Activated CD4-positive, alpha-beta T cell treated with anti-CD3 and anti-CD28 coated beads for 36 hours (primary cell): ENCODE data around the gene SPON1. TPM values are rescaled to one million over a fixed set of nuclear protein-coding genes. Genes with fewer than 3 reads are reported as not detected.
A peak's percentile ranks its signal among the peaks of the same experiment; 100 is the strongest.
"Not testable (repeated sequence)": the region's sequence is repeated elsewhere in the genome, so short reads cannot be mapped to it uniquely, and the experiment has no call there.

Experiments used
- ATAC-seq: fragments of 200-7000 bp; cut with Tn5 transposase; one replicate; pipeline ENCODE4 v1.10.0; 2021; ENCODE audit warnings: mild to moderate bottlenecking, moderate library complexity
- CTCF ChIA-PET: fragments of 350-600 bp; sonication (Branson Sonifier 250); formaldehyde crosslinking; loops from one replicate; lab custom pipeline; 2021; ENCODE audit warnings: antibody characterized with exemption; lab: Charles Lee
- POLR2A ChIA-PET: fragments of 350-600 bp; sonication (Branson Sonifier 250); formaldehyde crosslinking; loops from one replicate; lab custom pipeline; 2021; ENCODE audit warnings: antibody characterized with exemption, inconsistent platforms; lab: Charles Lee
- DNase-seq: peaks from one replicate; pipeline ENCODE4 v3.0.0-alpha.2; 2020
- H3K27ac Mint-ChIP-seq: one replicate; pipeline ENCODE4 v1.8.0; 2021; ENCODE audit warnings: mixed read lengths
- H3K27me3 Mint-ChIP-seq: one replicate; pipeline ENCODE4 v1.8.0; 2021; ENCODE audit warnings: mixed read lengths
- H3K36me3 Mint-ChIP-seq: one replicate; pipeline ENCODE4 v1.8.0; 2021; ENCODE audit warnings: low read depth, mixed read lengths
- H3K4me1 Mint-ChIP-seq: one replicate; pipeline ENCODE4 v1.8.0; 2021; ENCODE audit warnings: mixed read lengths
- H3K4me3 Mint-ChIP-seq: one replicate; pipeline ENCODE4 v1.8.0; 2021; ENCODE audit warnings: mild to moderate bottlenecking, moderate library complexity, mixed read lengths
- H3K9me3 Mint-ChIP-seq: one replicate; pipeline ENCODE4 v1.8.0; 2021; ENCODE audit warnings: low read depth, mixed read lengths
- intact Hi-C, 2 experiments: fragments of 100-400 bp; cut with DNase I in 1 of 2; cut with micrococcal nuclease in 1 of 2; formaldehyde crosslinking; loops; one replicate each; pipeline versions ENCODE4 v1.14.2 to v1.15.1; 2022 to 2024; cut with DNase I, micrococcal nuclease
- total RNA-seq, 2 experiments: library from RNA; stranded (reverse); gene quantifications; one replicate each; pipeline ENCODE4 v1.2.3, GENCODE V29; 2021

The SPON1 gene
- total RNA-seq, 2 experiments from 2014 or later, result 0.26 to 0.41 TPM

DNA sequence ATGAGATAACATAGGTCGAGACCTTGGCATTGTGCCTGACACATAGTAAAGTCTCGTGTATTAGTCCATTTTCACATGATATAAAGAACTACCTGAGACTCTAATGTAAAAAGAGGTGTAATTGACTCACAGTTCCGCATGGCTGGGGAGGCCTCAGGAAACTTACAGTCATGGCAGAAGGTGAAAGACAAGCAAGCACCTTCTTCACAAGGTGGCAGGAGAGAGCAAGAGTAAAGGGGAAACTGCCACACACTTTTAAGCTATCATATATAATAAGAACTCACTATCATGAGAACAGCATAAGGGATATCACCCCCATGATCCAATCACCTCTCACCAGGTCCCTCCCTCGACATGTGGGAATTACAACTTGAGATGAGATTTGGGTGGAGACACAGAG, 165.2 kb downstream of the SPON1 start:
- H3K4me3 Mint-ChIP-seq, result no peak overlapping the region
- ATAC-seq (no peak), DNase-seq (no peak)
- H3K27me3 Mint-ChIP-seq, result no peaks in the 10 kb centered on the region
- ChIA-PET CTCF (interaction anchor here (1.1 to 1.8 kb wide), 2 partner anchors 22 to 196 kb away, joined by 3 to 5 read pairs; no protein-coding TSS in a partner anchor), POLR2A (no interaction called here)
- H3K4me1 Mint-ChIP-seq, result peaks cover 4% of the 10 kb centered on the region
- H3K36me3 Mint-ChIP-seq, result peaks cover 7% of the 10 kb centered on the region
- peaks cover 2% of the 10 kb centered on the region for H3K9me3 Mint-ChIP-seq
- intact Hi-C loops, result no loop called here
- no peak overlapping the region for H3K27ac Mint-ChIP-seq

DNA sequence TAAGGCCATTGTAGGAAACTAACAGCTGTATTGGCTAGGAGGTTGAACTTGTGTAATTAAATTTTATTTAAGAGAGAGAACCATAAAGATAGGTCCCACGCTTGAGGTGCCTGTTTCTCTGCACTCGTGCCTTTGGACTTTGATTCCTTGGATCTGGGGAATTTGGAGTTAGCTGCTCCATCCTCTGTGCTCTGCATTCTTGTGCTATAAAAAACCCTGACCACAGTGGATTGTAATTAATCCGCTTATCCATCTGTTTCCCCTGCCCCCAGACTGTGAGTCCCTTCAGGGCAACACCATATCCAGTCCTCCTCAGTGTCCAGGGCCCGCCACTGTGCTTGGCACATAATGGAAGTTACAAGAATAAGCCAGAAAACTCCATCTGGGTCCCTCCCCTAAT, 169.8 kb downstream of the SPON1 start:
- CTCF ChIA-PET, result interaction anchor here (0.6 kb wide), 1 partner anchor 348 kb away, joined by 3 read pairs; no protein-coding TSS in a partner anchor
- H3K4me1 Mint-ChIP-seq, result no peaks in the 10 kb centered on the region
- H3K36me3 Mint-ChIP-seq, result no peaks in the 10 kb centered on the region
- no peak overlapping the region for H3K27ac Mint-ChIP-seq
- H3K4me3 Mint-ChIP-seq, result no peak overlapping the region
- ATAC-seq, result no peak
- intact Hi-C loops, result no loop called here
- DNase-seq, result no peak
- H3K9me3 Mint-ChIP-seq, result no peaks in the 10 kb centered on the region
- H3K27me3 Mint-ChIP-seq, result no peaks in the 10 kb centered on the region
- POLR2A ChIA-PET, result no interaction called here

DNA sequence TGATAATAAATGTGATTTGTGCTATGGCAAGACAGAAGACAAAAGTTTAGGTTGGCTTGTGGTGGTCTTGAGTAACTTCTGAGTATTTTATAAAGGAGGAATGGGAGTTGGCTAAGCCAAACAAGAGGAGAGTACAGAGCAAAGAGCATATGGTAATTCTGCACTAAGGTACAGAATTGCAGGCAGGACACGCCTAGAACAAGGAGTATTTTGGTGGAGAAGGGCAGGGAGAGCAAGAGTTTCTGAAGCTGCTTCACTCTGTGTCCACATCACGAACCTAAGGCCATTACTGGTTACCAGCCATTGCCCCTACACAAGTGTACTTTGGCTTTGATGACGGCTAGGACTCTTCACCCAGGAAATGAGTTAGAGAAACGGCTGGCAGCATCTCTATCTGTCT, 170.9 kb downstream of the SPON1 start:
- ChIA-PET CTCF (no interaction called here), POLR2A (no interaction called here)
- Mint-ChIP-seq H3K36me3 (no peaks in the 10 kb centered on the region), H3K27me3 (no peaks in the 10 kb centered on the region), H3K9me3 (no peaks in the 10 kb centered on the region), H3K4me1 (no peaks in the 10 kb centered on the region), H3K27ac (no peak overlapping the region), H3K4me3 (no peak overlapping the region)
- ATAC-seq, result no peak
- DNase-seq, result no peak
- intact Hi-C loops, result no loop called here

DNA sequence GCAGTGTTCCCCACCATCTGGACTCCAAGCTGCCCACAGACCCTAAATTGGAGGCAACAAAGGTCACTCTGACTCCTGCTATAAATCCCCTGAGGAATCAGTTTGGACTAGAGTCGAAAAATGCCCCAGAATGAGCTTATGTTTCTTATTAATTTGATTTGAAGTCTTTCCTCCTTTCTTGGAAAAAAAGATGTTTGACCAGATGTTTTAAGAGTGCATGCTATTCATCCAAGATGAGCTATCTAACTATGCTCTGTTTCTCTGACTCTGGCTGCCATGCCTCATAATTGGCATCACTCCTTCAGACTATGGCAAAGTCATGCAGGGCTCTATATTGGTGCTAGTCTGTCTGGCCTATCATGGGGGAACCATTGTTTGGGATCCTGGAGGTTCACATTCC, 174.0 kb downstream of the SPON1 start:
- POLR2A ChIA-PET, result no interaction called here
- Mint-ChIP-seq H3K4me1 (no peaks in the 10 kb centered on the region), H3K4me3 (no peak overlapping the region), H3K9me3 (no peaks in the 10 kb centered on the region), H3K27ac (no peak overlapping the region), H3K27me3 (no peaks in the 10 kb centered on the region), H3K36me3 (no peaks in the 10 kb centered on the region)
- intact Hi-C loops, result no loop called here
- ATAC-seq, result no peak
- CTCF ChIA-PET, result no interaction called here
- no peak for DNase-seq

DNA sequence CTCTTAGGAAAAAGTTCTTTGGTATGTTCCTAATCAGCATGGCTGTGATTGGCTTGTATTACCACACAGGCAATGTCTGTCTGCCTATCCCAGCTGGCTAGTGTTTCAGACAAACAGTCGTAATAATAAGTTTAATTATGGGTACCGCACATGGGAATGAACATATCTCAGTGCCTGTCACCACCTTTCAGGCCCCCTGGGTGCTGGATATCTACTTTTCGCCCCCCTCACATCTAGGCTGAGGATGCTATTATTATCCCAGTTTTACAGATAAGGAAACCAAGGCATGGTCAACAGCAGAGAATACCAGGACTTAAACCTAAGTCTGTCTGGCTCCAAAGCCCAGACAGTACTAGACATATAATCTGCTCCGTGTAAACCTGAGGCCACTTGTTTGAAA, 174.8 kb downstream of the SPON1 start:
- H3K4me3 Mint-ChIP-seq, result no peak overlapping the region
- H3K27ac Mint-ChIP-seq, result no peak overlapping the region
- H3K36me3 Mint-ChIP-seq, result no peaks in the 10 kb centered on the region
- no peaks in the 10 kb centered on the region for H3K9me3 Mint-ChIP-seq
- POLR2A ChIA-PET, result no interaction called here
- ATAC-seq (no peak), DNase-seq (no peak)
- H3K27me3 Mint-ChIP-seq, result no peaks in the 10 kb centered on the region
- intact Hi-C loops, result no loop called here
- H3K4me1 Mint-ChIP-seq, result no peaks in the 10 kb centered on the region
- CTCF ChIA-PET, result no interaction called here

DNA sequence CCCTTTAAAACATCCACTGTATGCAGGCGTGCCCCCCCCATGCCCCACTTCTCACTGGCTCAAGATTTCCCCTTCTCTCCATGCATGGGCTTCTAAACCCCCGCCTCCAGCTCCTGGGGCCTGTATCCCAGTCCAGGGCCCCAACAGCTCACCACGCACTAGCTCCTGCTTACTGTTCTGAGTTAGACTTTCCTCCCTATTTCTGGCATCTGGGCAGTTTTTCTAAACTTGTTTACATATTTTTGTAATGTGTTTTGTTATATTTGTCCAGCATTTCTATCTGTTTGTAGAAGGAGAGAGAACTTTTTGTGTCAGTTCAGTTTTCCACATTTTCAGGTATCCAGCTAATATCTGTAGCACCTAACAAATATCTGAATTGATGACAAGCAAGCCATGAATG, 178.5 kb downstream of the SPON1 start:
- Mint-ChIP-seq H3K4me1 (peaks cover 7% of the 10 kb centered on the region), H3K36me3 (no peaks in the 10 kb centered on the region), H3K27ac (no peak overlapping the region), H3K4me3 (no peak overlapping the region), H3K27me3 (no peaks in the 10 kb centered on the region), H3K9me3 (no peaks in the 10 kb centered on the region)
- ChIA-PET POLR2A (interaction anchor here (0.7 kb wide), 1 partner anchor 179 kb away, joined by 3 read pairs; the partner anchor contains the start of gene SPON1), CTCF (interaction anchor here (0.9 kb wide), 1 partner anchor 185 kb away, joined by 3 read pairs; no protein-coding TSS in a partner anchor)
- ATAC-seq (no peak), DNase-seq (no peak)
- intact Hi-C loops, result no loop called here

DNA sequence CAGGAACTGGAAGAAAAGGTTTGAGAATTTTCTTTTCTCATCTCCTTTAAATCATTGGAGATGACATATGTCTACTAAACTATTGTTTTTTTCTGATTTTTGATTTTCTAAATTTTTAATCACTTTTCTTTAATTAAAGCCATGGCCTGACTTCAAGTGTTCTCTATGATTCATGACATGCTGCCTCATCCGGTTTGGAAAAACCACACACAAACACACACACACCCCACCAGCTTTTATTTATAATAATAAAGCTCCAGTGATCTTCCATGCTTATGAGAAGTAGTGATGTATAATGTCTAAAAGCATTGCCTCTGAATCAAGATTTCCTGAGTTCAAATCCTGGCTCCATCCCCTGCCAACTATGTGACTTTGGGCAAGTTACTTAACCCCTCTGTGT, 179.2 kb downstream of the SPON1 start:
- Mint-ChIP-seq H3K9me3 (no peaks in the 10 kb centered on the region), H3K4me3 (no peak overlapping the region), H3K27ac (no peak overlapping the region), H3K36me3 (no peaks in the 10 kb centered on the region), H3K4me1 (peaks cover 7% of the 10 kb centered on the region), H3K27me3 (no peaks in the 10 kb centered on the region)
- POLR2A ChIA-PET, result no interaction called here
- ATAC-seq, result no peak
- CTCF ChIA-PET, result interaction anchor here (0.9 to 1.1 kb wide), 2 partner anchors 10 to 185 kb away, joined by 3 read pairs; no protein-coding TSS in a partner anchor
- intact Hi-C loops, result no loop called here
- no peak for DNase-seq

DNA sequence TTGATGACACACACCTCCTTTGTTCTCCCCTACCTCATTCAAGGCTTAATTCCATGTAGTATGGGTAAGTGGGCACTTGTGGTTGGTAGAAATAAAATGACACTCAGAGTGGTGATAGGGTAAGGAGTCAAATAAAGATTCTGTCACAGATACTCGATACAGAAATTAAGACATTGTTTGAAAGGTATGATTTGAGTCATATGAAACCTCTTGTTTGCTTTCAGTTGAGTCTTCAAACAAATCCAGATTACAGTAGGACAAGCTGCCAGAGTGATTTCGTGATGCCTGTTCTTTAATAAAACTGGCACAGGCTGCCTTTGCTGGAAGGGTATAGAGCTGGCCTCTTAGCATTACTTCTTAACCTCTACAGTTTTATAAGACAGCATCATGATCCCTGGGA, 182.4 kb downstream of the SPON1 start:
- Mint-ChIP-seq H3K4me3 (no peak overlapping the region), H3K27me3 (no peaks in the 10 kb centered on the region), H3K4me1 (peaks cover 10% of the 10 kb centered on the region), H3K36me3 (no peaks in the 10 kb centered on the region), H3K9me3 (no peaks in the 10 kb centered on the region), H3K27ac (no peak overlapping the region)
- DNase-seq (no peak), ATAC-seq (peak; percentile 95)
- CTCF ChIA-PET, result no interaction called here
- intact Hi-C loops, result loop anchor here (1.0 to 2.0 kb wide), 2 partner anchors 70 kb away; no protein-coding TSS in a partner anchor
- POLR2A ChIA-PET, result no interaction called here

DNA sequence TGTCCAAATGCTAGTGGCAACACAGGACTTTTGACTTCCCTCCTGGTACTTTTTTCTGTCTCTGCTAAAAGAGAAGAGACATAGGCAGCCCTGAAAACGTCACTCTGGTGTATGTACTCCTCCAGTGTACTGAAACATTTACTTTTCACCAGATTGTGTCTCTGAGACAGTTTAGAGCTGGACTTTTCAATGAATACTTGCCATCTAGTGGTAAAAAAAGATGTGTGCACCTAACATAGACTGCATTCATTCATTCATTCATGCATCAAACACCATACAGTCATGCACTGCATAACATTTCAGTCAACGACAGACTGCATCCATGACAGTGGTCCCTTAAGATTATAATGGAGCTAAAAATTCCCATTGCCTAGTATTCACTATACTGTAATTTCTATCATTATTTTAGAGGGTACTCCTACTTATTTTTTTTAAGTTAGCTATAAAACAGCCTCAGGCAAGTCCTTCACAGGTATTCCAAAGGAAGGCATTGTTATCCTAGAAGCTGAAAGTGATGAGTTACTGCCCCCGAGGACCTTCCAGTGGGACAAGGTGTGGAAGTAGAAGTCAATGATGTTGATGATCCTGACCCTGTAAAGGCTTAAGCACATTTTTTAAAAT, 186.2 kb downstream of the SPON1 start:
- no peak for DNase-seq
- Mint-ChIP-seq H3K27me3 (no peaks in the 10 kb centered on the region), H3K27ac (no peak overlapping the region), H3K36me3 (no peaks in the 10 kb centered on the region), H3K4me3 (no peak overlapping the region), H3K4me1 (peaks cover 10% of the 10 kb centered on the region), H3K9me3 (peaks cover 6% of the 10 kb centered on the region)
- ChIA-PET POLR2A (no interaction called here), CTCF (interaction anchor here (0.6 to 4.3 kb wide), 34 partner anchors 10 to 376 kb away, joined by 3 to 72 read pairs (median 4); partner anchors contain the start of gene SPON1)
- ATAC-seq, result peak; percentile 63
- intact Hi-C loops, result loop anchor here (1.0 to 2.0 kb wide), 4 partner anchors 100 to 376 kb away; no protein-coding TSS in a partner anchor

DNA sequence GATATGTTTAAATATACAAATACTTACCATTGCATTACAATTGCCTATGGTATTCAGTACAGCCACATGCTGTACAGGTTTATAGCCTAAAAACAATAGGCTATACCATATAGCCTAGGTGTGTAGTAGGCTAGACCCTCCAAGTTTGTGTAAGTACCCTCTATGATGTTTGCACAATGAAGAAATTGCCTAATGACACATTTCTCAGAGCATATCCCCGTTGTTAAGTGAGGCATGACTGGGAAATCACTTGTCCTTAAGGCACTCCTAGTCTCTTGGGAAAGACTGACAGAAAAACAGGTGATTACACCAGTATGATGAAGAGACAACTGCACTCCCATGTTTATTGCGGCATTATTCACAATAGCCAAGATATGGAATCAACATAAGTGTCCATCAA, 187.2 kb downstream of the SPON1 start:
- POLR2A ChIA-PET, result no interaction called here
- peaks cover 8% of the 10 kb centered on the region for H3K4me1 Mint-ChIP-seq
- no peaks in the 10 kb centered on the region for H3K27me3 Mint-ChIP-seq
- ATAC-seq (no peak), DNase-seq (no peak)
- peaks cover 10% of the 10 kb centered on the region for H3K9me3 Mint-ChIP-seq
- CTCF ChIA-PET, result interaction anchor here (0.6 to 4.3 kb wide), 18 partner anchors 9 to 379 kb away, joined by 3 to 72 read pairs (median 6); partner anchors contain the start of gene SPON1
- H3K36me3 Mint-ChIP-seq, result no peaks in the 10 kb centered on the region
- no peak overlapping the region for H3K4me3 Mint-ChIP-seq
- H3K27ac Mint-ChIP-seq, result no peak overlapping the region
- intact Hi-C loops, result loop anchor here in 1 of 2 experiments (2.0 kb wide), 1 partner anchor 99 kb away; no protein-coding TSS in a partner anchor

DNA sequence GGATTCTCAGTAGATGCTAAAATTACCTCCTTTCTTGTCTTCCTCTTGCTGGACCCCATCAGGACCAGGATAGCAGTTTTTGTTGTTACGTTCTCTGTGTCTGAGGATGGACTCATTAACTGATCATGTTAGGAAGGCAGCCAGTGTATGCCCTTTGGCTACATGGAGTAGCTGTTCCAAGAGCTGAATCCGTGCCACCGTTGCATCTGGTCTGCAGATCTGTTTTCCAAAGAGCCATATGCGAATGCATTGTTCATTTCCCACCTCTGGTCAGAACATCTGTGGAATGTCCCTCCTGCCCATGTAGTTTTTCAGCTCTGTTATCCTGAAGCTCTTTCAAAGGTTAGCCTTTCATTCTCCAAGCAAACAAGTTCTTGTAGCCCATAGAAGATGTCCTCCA, 188.4 kb downstream of the SPON1 start:
- H3K4me1 Mint-ChIP-seq, result peaks cover 3% of the 10 kb centered on the region
- no peak for ATAC-seq
- H3K36me3 Mint-ChIP-seq, result no peaks in the 10 kb centered on the region
- ChIA-PET CTCF (interaction anchor here (0.6 to 3.7 kb wide), 5 partner anchors 9 to 379 kb away, joined by 3 to 42 read pairs (median 3); no protein-coding TSS in a partner anchor), POLR2A (no interaction called here)
- H3K4me3 Mint-ChIP-seq, result no peak overlapping the region
- H3K27me3 Mint-ChIP-seq, result no peaks in the 10 kb centered on the region
- DNase-seq, result no peak
- intact Hi-C loops, result no loop called here
- peaks cover 15% of the 10 kb centered on the region for H3K9me3 Mint-ChIP-seq
- H3K27ac Mint-ChIP-seq, result no peak overlapping the region

DNA sequence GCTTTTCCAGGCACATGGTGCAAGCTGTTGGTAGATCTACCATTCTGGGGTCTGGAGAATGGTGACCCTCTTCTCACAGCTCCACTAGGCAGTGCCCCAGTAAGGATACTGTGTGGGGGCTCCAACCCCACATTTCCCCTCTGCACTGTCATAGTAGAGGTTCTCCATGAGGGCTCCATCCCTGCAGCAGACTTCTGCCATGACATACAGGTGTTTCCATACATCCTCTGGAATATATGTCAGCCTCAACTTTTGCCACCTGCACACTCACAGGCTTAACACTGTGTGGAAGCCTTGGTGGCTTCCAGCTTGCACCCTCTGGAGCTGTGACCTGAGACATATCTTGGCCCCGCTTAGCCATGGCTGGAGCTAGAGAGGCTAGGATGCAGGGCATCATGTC, 191.6 kb downstream of the SPON1 start:
- ATAC-seq, H3K4me3 Mint-ChIP-seq, H3K27me3 Mint-ChIP-seq, H3K4me1 Mint-ChIP-seq, DNase-seq, H3K27ac Mint-ChIP-seq, intact Hi-C loops, H3K36me3 Mint-ChIP-seq: not testable (repeated sequence)
- H3K9me3 Mint-ChIP-seq, result peaks cover 22% of the 10 kb centered on the region
- ChIA-PET CTCF (interaction anchor here (0.6 kb wide), 1 partner anchor 174 kb away, joined by 3 read pairs; no protein-coding TSS in a partner anchor), POLR2A (interaction anchor here (0.7 kb wide), 1 partner anchor 666 kb away, joined by 3 read pairs; no protein-coding TSS in a partner anchor)
